CD14-positive monocyte (primary cell): ENCODE data around the gene DYSF. TPM values are rescaled to one million over a fixed set of nuclear protein-coding genes. Genes with fewer than 3 reads are reported as not detected.
A peak's percentile ranks its signal among the peaks of the same experiment; 100 is the strongest.

ENCODE experiments used
- DNase-seq, 3 donors: peaks; one replicate each; pipeline ENCODE4 v3.0.0-alpha.2; 2011 to 2022
- H2AFZ ChIP-seq: 2 replicates; pipeline ENCODE4 v1.6.0; 2012; ENCODE audit warnings: mild to moderate bottlenecking, low read depth, low read length, inconsistent platforms; ENCODE audit not compliant: insufficient read depth, poor library complexity, severe bottlenecking
- H3K27ac ChIP-seq, 2 donors: 1 replicate in 1 of 2; 2 replicates in 1 of 2; pipeline ENCODE4 v1.5.1; 2012 to 2013; ENCODE audit warnings: low read length in 2 of 2, control low read depth in 1 of 2, inconsistent platforms in 1 of 2, low read depth in 1 of 2, mild to moderate bottlenecking in 1 of 2
- H3K27me3 ChIP-seq, 2 donors: one replicate each; pipeline versions ENCODE4 v1.6.0 to v1.6.1; 2011 to 2013; ENCODE audit warnings: low read length in 2 of 2; ENCODE audit not compliant: control insufficient read depth in 2 of 2, insufficient read depth in 2 of 2
- H3K36me3 ChIP-seq, 2 donors: replicated peaks in 1 of 2; 1 replicate in 1 of 2; 2 replicates in 1 of 2; pipeline versions ENCODE4 v1.5.1 to v1.6.1; 2012 to 2013; ENCODE audit warnings: low read length in 2 of 2, control low read depth in 1 of 2, inconsistent platforms in 1 of 2, mild to moderate bottlenecking in 1 of 2; ENCODE audit not compliant: insufficient read depth in 2 of 2, control insufficient read depth in 1 of 2
- H3K4me1 ChIP-seq, 2 donors: 1 replicate in 1 of 2; 2 replicates in 1 of 2; pipeline versions ENCODE4 v1.5.1 to v1.6.1; 2012 to 2013; ENCODE audit warnings: low read length in 2 of 2, control low read depth in 1 of 2, inconsistent platforms in 1 of 2, mild to moderate bottlenecking in 1 of 2, moderate library complexity in 1 of 2; ENCODE audit not compliant: insufficient read depth in 2 of 2, control insufficient read depth in 1 of 2
- H3K4me2 ChIP-seq: replicated peaks from 2 replicates; pipeline ENCODE3; 2012; ENCODE audit warnings: low read length, moderate library complexity, mild to moderate bottlenecking; ENCODE audit not compliant: poor library complexity, severe bottlenecking; ENCODE audit errors: extremely low read depth
- H3K4me3 ChIP-seq, 3 experiments: fragments of 200-600 bp in 1 of 3; sonication (generic) in 1 of 3; replicated peaks in 1 of 3; 1 replicate in 2 of 3; 2 replicates in 1 of 3; pipeline ENCODE4 v1.5.1; 2011 to 2013; ENCODE audit warnings: low read length in 3 of 3, mild to moderate bottlenecking in 3 of 3, control low read depth in 2 of 3, low read depth in 2 of 3, inconsistent platforms in 1 of 3, moderate library complexity in 1 of 3
- H3K79me2 ChIP-seq: 2 replicates; pipeline ENCODE4 v1.6.0; 2012; ENCODE audit warnings: mild to moderate bottlenecking, control low read depth, inconsistent platforms, low read length, moderate library complexity; ENCODE audit not compliant: insufficient read depth
- H3K9ac ChIP-seq: 2 replicates; pipeline ENCODE4 v1.6.0; 2017; ENCODE audit warnings: low read length, mild to moderate bottlenecking; ENCODE audit not compliant: insufficient read depth, poor library complexity, severe bottlenecking
- H3K9me3 ChIP-seq, 2 donors: replicated peaks in 1 of 2; 1 replicate in 1 of 2; 2 replicates in 1 of 2; pipeline versions ENCODE4 v1.5.1 to v1.6.1; 2012 to 2013; ENCODE audit warnings: low read length in 2 of 2, control low read depth in 1 of 2; ENCODE audit not compliant: control insufficient read depth in 1 of 2, insufficient read depth in 1 of 2
- H4K20me1 ChIP-seq: 2 replicates; pipeline ENCODE4 v1.6.0; 2012; ENCODE audit warnings: mild to moderate bottlenecking, low read length, control low read depth, moderate library complexity; ENCODE audit not compliant: insufficient read depth
- H3K27ac Mint-ChIP-seq, 7 donors: one replicate each; pipeline ENCODE4 v1.8.0; 2020; ENCODE audit warnings: mild to moderate bottlenecking in 7 of 7, mixed read lengths in 7 of 7, moderate library complexity in 6 of 7, inconsistent platforms in 2 of 7
- H3K27me3 Mint-ChIP-seq, 3 donors: one replicate each; pipeline ENCODE4 v1.8.0; 2021 to 2022; ENCODE audit warnings: low read depth in 3 of 3, mild to moderate bottlenecking in 3 of 3, mixed read lengths in 3 of 3, moderate library complexity in 3 of 3, inconsistent platforms in 1 of 3
- H3K36me3 Mint-ChIP-seq, 2 donors: one replicate each; pipeline ENCODE4 v1.8.0; 2020; ENCODE audit warnings: mixed read lengths in 2 of 2, inconsistent platforms in 1 of 2, mild to moderate bottlenecking in 1 of 2
- H3K4me1 Mint-ChIP-seq: one replicate; pipeline ENCODE4 v1.8.0; 2020; ENCODE audit warnings: mild to moderate bottlenecking, mixed read lengths
- H3K4me3 Mint-ChIP-seq, 2 donors: one replicate each; pipeline ENCODE4 v1.8.0; 2020; ENCODE audit warnings: mild to moderate bottlenecking in 2 of 2, mixed read lengths in 2 of 2, moderate library complexity in 1 of 2
- H3K9me3 Mint-ChIP-seq, 7 donors: one replicate each; pipeline ENCODE4 v1.8.0; 2020 to 2022; ENCODE audit warnings: mixed read lengths in 7 of 7, mild to moderate bottlenecking in 6 of 7, moderate library complexity in 6 of 7, inconsistent platforms in 2 of 7
- CTCF ChIP-seq: fragments of 200-600 bp; IDR thresholded peaks from one replicate; pipeline ENCODE4 v1.8.0; 2022; ENCODE audit warnings: antibody characterized with exemption, mild to moderate bottlenecking
- WGBS: methylation state at CpG from one replicate; pipeline ENCODE4 v1.1.5; 2013; ENCODE audit warnings: missing lambda C conversion rate; ENCODE audit not compliant: insufficient coverage; 5-methylcytosine and 5-hydroxymethylcytosine counted together
- intact Hi-C, 2 donors: fragments of 100-400 bp; cut with micrococcal nuclease; formaldehyde crosslinking; loops; one replicate each; pipeline versions ENCODE4 v1.15.0 to v1.15.1; 2023
- polyA plus RNA-seq, 3 donors: library from polyadenylated mRNA; depleted of rRNA in 1 of 3; unstranded in 2 of 3; stranded (reverse) in 1 of 3; fragments of 300-500 nt in 2 of 3; fragments of >200 nt in 1 of 3; fragmentation: Illumina TruSeq in 2 of 3; gene quantifications; 1 replicate in 2 of 3; 2 replicates in 1 of 3; pipeline ENCODE4 v1.2.3, GENCODE V29; 2012 to 2021

DYSF gene
- polyA plus RNA-seq, 3 donors = 16.1 to 72.5 (median 31.2) TPM

GRCh38 chr2:71666094-71666474, 212.7 kb downstream of the DYSF start:
- H3K4me1 ChIP-seq = no peaks in the 10 kb centered on the region
- H3K4me3 ChIP-seq = no peak overlapping the region
- no peaks in the 10 kb centered on the region for H3K79me2 ChIP-seq
- Mint-ChIP-seq H3K4me1 (no peaks in the 10 kb centered on the region), H3K36me3 (peaks cover 8 to 74% of the 10 kb centered on the region in 2 donors), H3K27me3 (peaks cover 0 to 3% (median 2%) of the 10 kb centered on the region in 3 donors), H3K4me3 (no peak overlapping the region), H3K27ac (no peak overlapping the region), H3K9me3 (peaks cover 0 to 5% (median 0%) of the 10 kb centered on the region in 7 donors)
- no peak for DNase-seq
- intact Hi-C loops = no loop called here
- H3K9ac ChIP-seq = no peak overlapping the region
- peaks cover 80 to 100% of the 10 kb centered on the region in 2 donors for H3K36me3 ChIP-seq
- peaks cover 38% of the 10 kb centered on the region for H4K20me1 ChIP-seq
- no peak overlapping the region for H3K27ac ChIP-seq
- no peaks in the 10 kb centered on the region for H3K27me3 ChIP-seq
- TF ChIP-seq CTCF = no peak
- H3K9me3 ChIP-seq = no peaks in the 10 kb centered on the region
- H2AFZ ChIP-seq = no peak overlapping the region
- 87% methylated on average over 4 of the region's 5 CpGs for WGBS
- H3K4me2 ChIP-seq = no peak overlapping the region

GRCh38 chr2:71667256-71668182, 214.2 kb downstream of the DYSF start:
- H3K27ac ChIP-seq = no peak overlapping the region
- H3K4me3 Mint-ChIP-seq = no peak overlapping the region
- no peak overlapping the region for H3K9ac ChIP-seq
- no peak overlapping the region for H3K4me3 ChIP-seq
- no peaks in the 10 kb centered on the region for H3K79me2 ChIP-seq
- peaks cover 84 to 100% of the 10 kb centered on the region in 2 donors for H3K36me3 ChIP-seq
- H3K27me3 Mint-ChIP-seq = peaks cover 2 to 4% (median 3%) of the 10 kb centered on the region in 3 donors
- no peaks in the 10 kb centered on the region for H3K27me3 ChIP-seq
- H3K4me1 Mint-ChIP-seq = no peaks in the 10 kb centered on the region
- intact Hi-C loops = no loop called here
- peaks cover 41% of the 10 kb centered on the region for H4K20me1 ChIP-seq
- no peak for DNase-seq
- no peak overlapping the region for H3K4me2 ChIP-seq
- TF ChIP-seq CTCF = no peak
- no peaks in the 10 kb centered on the region for H3K9me3 ChIP-seq
- no peak overlapping the region for H2AFZ ChIP-seq
- H3K4me1 ChIP-seq = no peaks in the 10 kb centered on the region
- H3K9me3 Mint-ChIP-seq = peaks cover 0 to 2% (median 0%) of the 10 kb centered on the region in 7 donors
- peaks cover 8 to 83% of the 10 kb centered on the region in 2 donors for H3K36me3 Mint-ChIP-seq
- peak overlapping the region in 2 of 7 donors; percentile 57 to 70 for H3K27ac Mint-ChIP-seq
- 96% methylated on average over 7 of the region's 15 CpGs for WGBS
